GM12801 (cell line): ENCODE results near the gene LKAAEAR1.

Experiments
- TF ChIP-seq, protein P1 (sequence below): IDR thresholded peaks from one replicate; pipeline ENCODE4 v1.5.1; 2011; ENCODE audit warnings: control low read depth; ENCODE audit not compliant: insufficient read length; ENCODE audit errors: extremely low read depth

LKAAEAR1 gene

DNA sequence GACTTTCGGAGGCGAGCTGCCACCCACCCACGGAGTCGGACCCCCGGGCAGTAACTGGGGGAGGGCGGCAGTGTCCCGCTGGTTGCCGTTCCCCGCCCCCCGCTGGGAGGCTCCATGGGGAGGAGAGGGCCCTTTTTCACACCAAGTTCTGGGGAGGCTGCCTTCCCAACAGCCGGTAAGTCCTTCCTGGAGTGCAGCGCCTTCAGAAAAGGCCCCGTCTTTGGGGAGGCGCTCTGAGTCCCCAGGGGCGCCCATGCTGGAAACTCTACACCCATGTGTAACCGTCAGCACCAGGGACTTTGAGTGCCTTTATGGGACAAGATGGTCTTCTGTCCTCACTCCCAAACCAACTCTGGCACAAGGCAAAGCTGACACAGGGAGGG lies 34.3 kb downstream of the LKAAEAR1 start:
- TF ChIP-seq, protein P1, sequence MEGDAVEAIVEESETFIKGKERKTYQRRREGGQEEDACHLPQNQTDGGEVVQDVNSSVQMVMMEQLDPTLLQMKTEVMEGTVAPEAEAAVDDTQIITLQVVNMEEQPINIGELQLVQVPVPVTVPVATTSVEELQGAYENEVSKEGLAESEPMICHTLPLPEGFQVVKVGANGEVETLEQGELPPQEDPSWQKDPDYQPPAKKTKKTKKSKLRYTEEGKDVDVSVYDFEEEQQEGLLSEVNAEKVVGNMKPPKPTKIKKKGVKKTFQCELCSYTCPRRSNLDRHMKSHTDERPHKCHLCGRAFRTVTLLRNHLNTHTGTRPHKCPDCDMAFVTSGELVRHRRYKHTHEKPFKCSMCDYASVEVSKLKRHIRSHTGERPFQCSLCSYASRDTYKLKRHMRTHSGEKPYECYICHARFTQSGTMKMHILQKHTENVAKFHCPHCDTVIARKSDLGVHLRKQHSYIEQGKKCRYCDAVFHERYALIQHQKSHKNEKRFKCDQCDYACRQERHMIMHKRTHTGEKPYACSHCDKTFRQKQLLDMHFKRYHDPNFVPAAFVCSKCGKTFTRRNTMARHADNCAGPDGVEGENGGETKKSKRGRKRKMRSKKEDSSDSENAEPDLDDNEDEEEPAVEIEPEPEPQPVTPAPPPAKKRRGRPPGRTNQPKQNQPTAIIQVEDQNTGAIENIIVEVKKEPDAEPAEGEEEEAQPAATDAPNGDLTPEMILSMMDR = no peak

DNA sequence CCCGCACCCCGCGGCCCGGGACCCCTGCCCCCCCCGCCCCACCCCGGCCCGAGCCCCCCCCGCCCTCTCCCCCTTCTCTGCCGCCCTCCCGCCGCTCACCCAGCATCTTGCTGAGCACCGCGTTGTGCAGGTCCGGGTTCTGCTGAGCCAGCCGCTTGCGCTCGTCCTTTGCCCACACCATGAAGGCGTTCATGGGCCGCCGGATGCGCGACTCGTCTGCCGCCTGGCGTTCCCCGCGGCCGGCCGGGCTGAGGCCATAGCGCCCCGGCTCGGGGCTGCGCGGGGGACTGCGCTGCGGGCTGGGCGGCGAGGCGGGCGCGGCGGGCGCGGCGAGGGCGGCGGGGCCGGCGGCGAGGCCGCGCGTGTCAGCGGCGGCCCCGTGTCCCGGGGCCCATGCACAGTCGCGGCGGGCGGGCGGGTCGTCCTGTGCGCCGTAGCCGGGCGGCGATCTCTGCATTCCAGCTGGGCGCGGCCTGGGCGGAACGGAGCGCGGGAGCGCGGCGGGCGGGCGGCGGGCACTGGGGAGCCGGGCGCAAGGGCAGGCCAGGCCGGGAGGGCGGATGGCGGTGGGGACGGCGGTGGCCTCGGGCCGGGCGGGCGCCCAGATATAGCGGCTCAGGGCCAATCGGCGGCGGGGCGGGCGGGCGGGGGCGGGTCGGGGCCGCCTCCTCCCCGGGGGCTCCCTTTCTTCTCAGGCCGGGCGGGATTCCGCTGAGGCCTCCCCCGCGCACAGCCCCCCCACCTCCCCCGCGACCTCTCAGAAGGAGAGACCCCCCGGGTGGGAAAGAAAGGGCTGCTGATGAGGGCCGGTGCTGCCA lies 34.9 kb downstream of the LKAAEAR1 start, which contains the start of gene SOX18:
TSS of gene SOX18 (minus strand) at position 580 of the 818 bp plus-strand sequence. CDS start at position 457, 123 bp downstream.
- TF ChIP-seq, protein P1 = no peak

DNA sequence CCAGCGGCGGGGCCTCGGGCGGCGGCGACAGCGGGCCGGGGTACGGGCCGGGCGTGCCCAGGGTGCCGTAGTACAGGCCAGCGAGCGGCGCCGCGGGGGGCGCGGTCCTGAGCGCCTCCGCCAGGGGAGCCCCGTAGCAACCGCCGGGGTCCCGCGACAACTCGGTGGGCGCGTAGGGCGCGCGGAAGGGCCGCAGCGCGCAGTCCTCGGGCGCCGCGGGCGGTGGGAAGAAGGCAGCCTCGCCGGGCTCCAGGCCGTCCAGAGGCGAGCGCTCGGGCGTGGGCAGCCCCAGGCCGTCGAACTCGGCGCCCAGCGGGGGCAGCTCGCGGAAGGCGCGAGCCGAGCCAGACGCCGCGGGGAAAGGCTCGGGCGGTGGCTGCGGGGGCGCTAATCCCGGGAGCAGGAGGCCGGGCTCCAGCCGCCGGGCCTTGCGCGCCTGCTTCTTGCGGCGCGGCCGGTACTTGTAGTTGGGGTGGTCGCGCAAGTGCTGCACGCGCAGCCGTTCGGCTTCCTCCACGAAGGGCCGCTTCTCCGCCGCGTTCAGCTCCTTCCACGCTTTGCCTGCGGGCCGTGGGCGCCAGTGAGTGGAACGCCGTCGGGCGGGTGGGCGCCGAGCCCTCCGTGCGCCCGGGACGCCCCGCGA lies 35.7 kb downstream of the LKAAEAR1 start:
- TF ChIP-seq, protein P1 = no peak

DNA sequence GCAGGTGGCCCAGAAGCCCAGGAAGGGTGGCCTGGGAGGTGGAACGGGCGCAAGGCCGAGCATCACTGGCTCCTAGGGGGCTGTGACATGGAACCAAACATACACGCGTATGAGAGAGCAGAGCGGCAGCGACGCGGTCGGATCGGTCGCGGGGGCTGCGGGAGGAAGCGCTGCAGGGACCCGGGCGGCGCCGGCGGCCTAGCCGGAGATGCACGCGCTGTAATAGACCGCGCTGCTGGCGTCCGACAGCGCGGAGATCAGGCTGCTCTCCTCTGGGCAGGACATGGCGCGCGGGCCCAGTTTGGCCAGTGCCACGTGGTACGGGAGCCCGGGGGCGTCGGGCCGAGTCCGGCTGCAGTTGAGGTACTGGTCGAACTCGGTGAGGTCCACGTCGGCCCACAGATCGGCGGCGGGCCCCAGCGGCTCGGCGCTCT lies 36.2 kb downstream of the LKAAEAR1 start:
- TF ChIP-seq, protein P1 = no peak

DNA sequence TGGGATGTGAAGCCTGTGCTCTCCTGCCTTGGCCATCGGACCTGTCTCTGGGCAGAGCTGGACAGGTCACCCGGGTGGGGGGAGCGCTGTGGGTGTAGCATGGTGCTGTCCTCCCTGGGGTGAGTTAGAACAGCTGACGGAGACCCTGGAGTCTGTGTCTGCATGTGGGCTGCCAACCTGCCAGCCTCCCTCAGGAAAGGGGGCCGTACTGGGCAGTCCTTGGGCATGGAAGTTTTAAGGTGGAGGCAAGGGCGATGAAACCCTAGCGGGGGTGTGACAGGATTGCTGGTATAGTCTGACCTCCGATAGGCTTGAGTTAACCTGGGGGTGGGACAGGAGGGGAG lies 37.2 kb downstream of the LKAAEAR1 start:
- TF ChIP-seq, protein P1 = no peak

DNA sequence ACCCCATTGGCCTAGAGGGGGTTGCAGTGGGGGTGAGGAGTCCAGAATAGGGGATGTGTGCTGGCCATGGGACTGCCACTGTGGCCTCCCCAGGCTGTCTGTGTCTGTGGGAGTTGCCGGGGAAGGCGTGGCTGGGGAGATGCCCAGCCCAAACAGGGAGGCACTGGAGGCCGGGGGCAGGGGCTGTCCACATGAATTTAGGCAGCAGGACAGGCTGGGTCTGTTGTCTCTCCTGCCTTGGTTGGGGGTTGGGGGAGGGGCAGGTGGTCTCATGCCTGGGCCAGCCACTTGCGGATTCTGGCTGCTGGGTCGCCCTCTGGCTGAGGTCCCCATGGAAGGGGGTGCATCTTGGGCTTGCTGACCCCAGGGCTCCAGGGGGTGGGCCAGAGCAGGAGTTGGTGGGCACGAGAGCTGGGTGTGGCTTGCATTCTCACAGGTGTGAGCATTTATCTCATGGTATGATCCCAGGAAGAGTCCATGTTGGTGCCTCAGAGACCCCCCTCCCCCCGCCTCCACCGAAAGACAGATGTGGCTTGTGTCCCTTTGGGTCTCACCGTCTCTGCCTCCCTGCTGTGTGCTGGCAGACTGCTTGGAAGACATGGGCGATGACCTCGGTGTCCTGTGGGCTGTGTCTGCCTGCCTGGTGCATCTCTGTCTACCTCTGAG lies 38.7 kb downstream of the LKAAEAR1 start:
- TF ChIP-seq, protein P1 = no peak

DNA sequence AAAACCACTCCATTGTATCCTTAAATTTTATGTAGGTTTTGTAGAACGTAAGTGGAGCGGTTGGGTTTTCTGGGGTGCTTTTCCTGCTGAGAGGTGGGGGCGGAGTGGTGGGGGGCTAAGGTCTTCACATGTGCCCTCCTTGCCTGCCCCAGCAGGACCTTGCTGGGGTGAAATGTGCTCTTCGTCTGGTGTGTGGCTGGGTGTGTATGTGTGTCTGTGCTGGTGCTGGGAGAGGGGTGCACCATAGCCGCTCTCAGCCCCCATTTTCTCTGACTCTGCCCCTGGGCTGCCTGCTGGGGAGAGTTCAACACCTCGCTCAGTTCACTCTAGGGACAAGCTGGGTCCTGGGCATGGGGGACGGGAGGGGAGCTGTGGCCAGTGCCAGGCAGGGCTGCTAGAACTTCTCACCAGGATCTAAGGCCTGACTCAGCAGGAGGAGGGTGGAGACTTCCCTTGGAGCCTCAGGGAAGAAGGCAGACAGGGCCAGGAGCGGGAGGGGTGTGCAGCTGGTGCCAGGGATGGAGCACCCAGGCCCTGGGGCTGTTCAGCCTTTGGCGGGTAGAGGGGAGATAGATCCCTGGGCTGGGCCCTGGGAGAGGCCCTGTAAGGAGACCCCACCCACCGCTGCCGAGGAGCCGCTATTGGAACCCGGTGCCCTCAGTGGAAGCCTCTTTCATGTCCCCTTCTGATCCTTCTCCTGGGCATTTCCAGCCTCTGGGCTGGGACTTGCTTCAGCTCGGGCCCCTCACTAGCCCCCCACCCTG lies 39.5 kb downstream of the LKAAEAR1 start:
- TF ChIP-seq, protein P1 = no peak
